ENCODE results near the gene ASIC4.
A peak's percentile ranks its signal among the peaks of the same experiment; 100 is the strongest.

The ASIC4 gene

GRCh38 chr2:219536425-219536824 lies 22.1 kb downstream of the ASIC4 start:
- DNase-seq (ENCODE audit: low read depth) = no peak

GRCh38 chr2:219536967-219537366 lies 22.7 kb downstream of the ASIC4 start:
- no peak for DNase-seq (ENCODE audit: low read depth)

GRCh38 chr2:219537657-219538488 lies 23.6 kb downstream of the ASIC4 start:
- no peak for DNase-seq (ENCODE audit: low read depth)

- no peak for DNase-seq (ENCODE audit: low read depth)
Observed at GRCh38 chr2:219538504-219538951, 24.2 kb downstream of the ASIC4 start.

GRCh38 chr2:219538956-219539788 lies 24.9 kb downstream of the ASIC4 start:
- DNase-seq (ENCODE audit: low read depth) = no peak

GRCh38 chr2:219539926-219540678 lies 25.8 kb downstream of the ASIC4 start:
- no peak for DNase-seq (ENCODE audit: low read depth)

GRCh38 chr2:219540784-219541504 lies 26.7 kb downstream of the ASIC4 start:
- no peak for DNase-seq (ENCODE audit: low read depth)

- DNase-seq (ENCODE audit: low read depth) = peak; percentile 79
Observed at GRCh38 chr2:219541611-219542180, 27.4 kb downstream of the ASIC4 start.

- no peak for DNase-seq (ENCODE audit: low read depth)
Observed at GRCh38 chr2:219542931-219543595, 28.8 kb downstream of the ASIC4 start.

- peak; percentile 85 for DNase-seq (ENCODE audit: low read depth)
Observed at GRCh38 chr2:219543596-219544358, 29.5 kb downstream of the ASIC4 start, which contains the start of the genes CHPF and TMEM198. Gene CHPF (minus strand): TSS chr2:219543809. CDS start chr2:219543538, 271 bp downstream. Gene TMEM198 (plus strand): TSS chr2:219544028. CDS start chr2:219544728, 700 bp downstream.

GRCh38 chr2:219544567-219544966 lies 30.3 kb downstream of the ASIC4 start:
- DNase-seq (ENCODE audit: low read depth) = no peak

GRCh38 chr2:219545295-219545942 lies 31.1 kb downstream of the ASIC4 start:
- no peak for DNase-seq (ENCODE audit: low read depth)

- DNase-seq (ENCODE audit: low read depth) = no peak
Observed at GRCh38 chr2:219545943-219546352, 31.7 kb downstream of the ASIC4 start.

GRCh38 chr2:219547621-219548020 lies 33.3 kb downstream of the ASIC4 start:
- no peak for DNase-seq (ENCODE audit: low read depth)

GRCh38 chr2:219548990-219549389 lies 34.7 kb downstream of the ASIC4 start:
- no peak for DNase-seq (ENCODE audit: low read depth)

- DNase-seq (ENCODE audit: low read depth) = no peak
Observed at GRCh38 chr2:219549619-219550018, 35.3 kb downstream of the ASIC4 start.

GRCh38 chr2:219551441-219552381 lies 37.4 kb downstream of the ASIC4 start:
- DNase-seq (ENCODE audit: low read depth) = no peak
